HEK293 (cell line): Measurements from ENCODE around the gene FTMT.

ENCODE experiments used
- CTCF ChIA-PET: fragments of 350-600 bp; formaldehyde crosslinking; extraction: SDS; loops from one replicate; lab custom pipeline; 2021; ENCODE audit warnings: antibody characterized with exemption; lab: Yijun Ruan, JAX
- POLR2A ChIA-PET: fragments of 300-600 bp; formaldehyde crosslinking; extraction: SDS; loops from one replicate; lab custom pipeline; 2020; ENCODE audit warnings: antibody characterized with exemption, inconsistent platforms; lab: Yijun Ruan, JAX
- H3K27ac ChIP-seq: fragments of 200-500 bp; sonication (Bioruptor generic); 2 replicates; pipeline ENCODE4 v1.5.1; 2014; ENCODE audit warnings: low read depth, low read length, control low read depth, inconsistent platforms; ENCODE audit errors: extremely low read depth
- H3K36me3 ChIP-seq, 2 experiments: fragments of 200-500 bp in 1 of 2; sonication (Bioruptor generic) in 1 of 2; 1 replicate in 1 of 2; 2 replicates in 1 of 2; pipeline ENCODE4 v1.5.1; 2014 to 2017; ENCODE audit warnings: inconsistent platforms in 2 of 2, low read length in 2 of 2; ENCODE audit not compliant: control insufficient read depth in 2 of 2, insufficient read depth in 1 of 2
- H3K4me1 ChIP-seq: fragments of 200-500 bp; sonication (Bioruptor generic); 2 replicates; pipeline ENCODE4 v1.5.1; 2014; ENCODE audit warnings: mild to moderate bottlenecking, low read length, inconsistent platforms; ENCODE audit not compliant: control insufficient read depth, insufficient read depth
- H3K4me3 ChIP-seq: 2 replicates; pipeline ENCODE4 v1.5.1; 2011; ENCODE audit warnings: low read depth, mild to moderate bottlenecking, control low read depth, low read length, moderate library complexity
- H3K9me3 ChIP-seq: fragments of 200-500 bp; sonication (Bioruptor generic); 2 replicates; pipeline ENCODE4 v1.5.1; 2014; ENCODE audit warnings: low read depth, low read length, inconsistent platforms; ENCODE audit not compliant: control insufficient read depth, insufficient read depth
- BCL11B ChIP-seq: fragments of 450-650 bp; formaldehyde crosslinking; IDR thresholded peaks from 2 replicates; pipeline ENCODE4 v1.5.1; 2016; ENCODE audit warnings: low read depth, missing biosample characterization, missing genetic modification characterization
- KLF1 ChIP-seq: fragments of 450-650 bp; formaldehyde crosslinking; IDR thresholded peaks from 2 replicates; pipeline ENCODE4 v1.5.1; 2016; ENCODE audit warnings: missing biosample characterization, missing genetic modification characterization
- OSR2 ChIP-seq: fragments of 450-650 bp; formaldehyde crosslinking; IDR thresholded peaks from 2 replicates; pipeline ENCODE4 v1.5.1; 2016; ENCODE audit warnings: missing biosample characterization, missing genetic modification characterization
- RBAK ChIP-seq: fragments of 450-650 bp; formaldehyde crosslinking; IDR thresholded peaks from 2 replicates; pipeline ENCODE4 v1.5.1; 2016; ENCODE audit warnings: missing biosample characterization, missing genetic modification characterization
- SP2 ChIP-seq: fragments of 450-650 bp; formaldehyde crosslinking; IDR thresholded peaks from 2 replicates; pipeline ENCODE4 v1.5.1; 2016; ENCODE audit warnings: missing biosample characterization, missing genetic modification characterization
- SP7 ChIP-seq: fragments of 450-650 bp; formaldehyde crosslinking; IDR thresholded peaks from 2 replicates; pipeline ENCODE4 v1.5.1; 2016; ENCODE audit warnings: missing biosample characterization, missing genetic modification characterization
- ZIC2 ChIP-seq: fragments of 450-650 bp; formaldehyde crosslinking; IDR thresholded peaks from 2 replicates; pipeline ENCODE4 v1.5.1; 2016; ENCODE audit warnings: missing biosample characterization, missing genetic modification characterization
- ZNF175 ChIP-seq: fragments of 450-650 bp; formaldehyde crosslinking; IDR thresholded peaks from 2 replicates; pipeline ENCODE4 v1.5.1; 2016; ENCODE audit warnings: missing biosample characterization, missing genetic modification characterization
- ZNF214 ChIP-seq: fragments of 450-650 bp; formaldehyde crosslinking; IDR thresholded peaks from 2 replicates; pipeline ENCODE4 v1.5.1; 2017; ENCODE audit warnings: missing biosample characterization, mild to moderate bottlenecking, missing genetic modification characterization, borderline replicate concordance
- ZNF221 ChIP-seq: fragments of 450-650 bp; formaldehyde crosslinking; IDR thresholded peaks from 2 replicates; pipeline ENCODE4 v1.5.1; 2017; ENCODE audit warnings: missing biosample characterization, missing genetic modification characterization, borderline replicate concordance
- ZNF335 ChIP-seq: fragments of 450-650 bp; formaldehyde crosslinking; conservative IDR thresholded peaks from 2 replicates; pipeline ENCODE4 v1.5.1; 2016; ENCODE audit warnings: missing biosample characterization, missing genetic modification characterization
- ZNF341 ChIP-seq: fragments of 450-650 bp; formaldehyde crosslinking; IDR thresholded peaks from 2 replicates; pipeline ENCODE4; 2016; ENCODE audit warnings: low read depth, missing biosample characterization, missing genetic modification characterization
- ZNF366 ChIP-seq: fragments of 450-650 bp; formaldehyde crosslinking; conservative IDR thresholded peaks from 2 replicates; pipeline ENCODE4 v1.5.1; 2016; ENCODE audit warnings: missing biosample characterization, missing genetic modification characterization
- ZNF404 ChIP-seq: fragments of 450-650 bp; formaldehyde crosslinking; IDR thresholded peaks from 2 replicates; pipeline ENCODE4 v1.5.1; 2017; ENCODE audit warnings: missing biosample characterization, missing genetic modification characterization
- ZNF426 ChIP-seq: fragments of 450-650 bp; formaldehyde crosslinking; IDR thresholded peaks from 2 replicates; pipeline ENCODE4 v1.5.1; 2017; ENCODE audit warnings: missing biosample characterization, missing genetic modification characterization, mild to moderate bottlenecking, inconsistent platforms, moderate library complexity
- ZNF48 ChIP-seq: fragments of 450-650 bp; formaldehyde crosslinking; IDR thresholded peaks from 2 replicates; pipeline ENCODE4 v1.5.1; 2016; ENCODE audit warnings: missing biosample characterization, missing genetic modification characterization
- ZNF521 ChIP-seq: fragments of 450-650 bp; formaldehyde crosslinking; IDR thresholded peaks from 2 replicates; pipeline ENCODE4 v1.5.1; 2017; ENCODE audit warnings: missing biosample characterization, mild to moderate bottlenecking, missing genetic modification characterization
- ZNF548 ChIP-seq: fragments of 450-650 bp; formaldehyde crosslinking; IDR thresholded peaks from 2 replicates; pipeline ENCODE4 v1.5.1; 2016; ENCODE audit warnings: missing biosample characterization, missing genetic modification characterization
- ZNF629 ChIP-seq: fragments of 450-650 bp; formaldehyde crosslinking; IDR thresholded peaks from 2 replicates; pipeline ENCODE4 v1.5.1; 2017; ENCODE audit warnings: missing biosample characterization, missing genetic modification characterization
- ZNF791 ChIP-seq: fragments of 450-650 bp; formaldehyde crosslinking; IDR thresholded peaks from 2 replicates; pipeline ENCODE4 v1.5.1; 2016; ENCODE audit warnings: missing biosample characterization, missing genetic modification characterization
- ZSCAN23 ChIP-seq: fragments of 450-650 bp; formaldehyde crosslinking; IDR thresholded peaks from 2 replicates; pipeline ENCODE4 v1.5.1; 2016; ENCODE audit warnings: missing biosample characterization, missing genetic modification characterization
- TF ChIP-seq, protein P1 (sequence below): fragments of 450-650 bp; formaldehyde crosslinking; IDR thresholded peaks from 2 replicates; pipeline ENCODE4 v1.5.1; 2016; ENCODE audit warnings: missing biosample characterization, missing genetic modification characterization
- TF ChIP-seq, protein P2 (sequence below): fragments of 450-650 bp; formaldehyde crosslinking; IDR thresholded peaks from 2 replicates; pipeline ENCODE4 v1.5.1; 2016; ENCODE audit warnings: missing biosample characterization, missing genetic modification characterization, borderline replicate concordance
- TF ChIP-seq, protein P3 (sequence below): fragments of 450-650 bp; formaldehyde crosslinking; IDR thresholded peaks from 2 replicates; pipeline ENCODE4 v1.5.1; 2016; ENCODE audit warnings: missing biosample characterization, missing genetic modification characterization
- TF ChIP-seq, protein P4 (sequence below): fragments of 450-650 bp; formaldehyde crosslinking; IDR thresholded peaks from 2 replicates; pipeline ENCODE4 v1.5.1; 2016; ENCODE audit warnings: missing biosample characterization, missing genetic modification characterization

The FTMT gene

DNA sequence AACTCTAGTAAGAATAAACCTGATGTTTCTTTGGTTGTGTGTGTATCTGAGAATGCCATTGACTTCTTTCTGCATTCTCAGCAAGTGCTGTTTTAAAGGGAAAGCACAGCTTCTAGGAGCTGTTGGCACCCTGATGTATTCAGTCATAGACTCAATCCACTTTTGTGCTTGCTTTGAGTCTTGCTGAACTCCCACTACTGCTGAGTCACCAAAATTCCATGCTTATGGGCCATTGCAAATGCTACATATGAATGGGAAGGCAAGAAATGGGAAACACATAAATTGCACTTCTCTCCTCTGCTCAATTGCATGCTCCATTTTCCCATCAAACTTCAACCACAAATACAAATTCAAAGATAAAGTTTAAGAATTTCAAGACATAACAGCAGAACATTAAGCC, 9.8 kb upstream of the FTMT start (continued):
- TF ChIP-seq KLF1 (tag by site-specific recombination) = no peak

DNA sequence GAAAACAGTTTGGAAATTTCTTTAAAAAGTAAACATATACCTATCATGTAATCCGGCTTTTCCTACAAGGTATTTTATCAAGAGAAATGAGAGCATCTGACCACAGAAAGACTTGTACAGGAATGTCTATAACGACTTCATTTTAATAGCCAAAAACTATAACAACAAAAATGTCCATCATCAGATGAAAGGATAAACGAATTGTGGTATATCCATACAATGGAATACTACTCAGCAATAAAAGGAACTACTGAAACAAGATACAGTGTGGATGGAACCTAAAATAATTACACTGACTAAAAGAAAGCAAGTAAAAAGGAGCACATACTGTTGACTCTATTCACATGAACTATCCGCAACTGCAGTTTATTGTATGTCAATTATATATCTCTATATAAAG, 1.4 kb upstream of the FTMT start:
- POLR2A ChIA-PET = no interaction called here
- H3K9me3 ChIP-seq = no peaks in the 10 kb centered on the region
- H3K27ac ChIP-seq = no peak overlapping the region
- H3K4me3 ChIP-seq = no peak overlapping the region
- CTCF ChIA-PET = no interaction called here
- no peaks in the 10 kb centered on the region for H3K36me3 ChIP-seq
- TF ChIP-seq ZNF791 (tag by site-specific recombination) (no peak), SP7 (tag by site-specific recombination) (no peak), ZIC2 (tag by site-specific recombination) (no peak), ZNF175 (tag by site-specific recombination) (no peak), ZNF629 (tag by site-specific recombination) (no peak), ZNF521 (tag by site-specific recombination) (no peak), SP2 (tag by site-specific recombination) (no peak), ZNF214 (no peak)
- TF ChIP-seq, protein P1, sequence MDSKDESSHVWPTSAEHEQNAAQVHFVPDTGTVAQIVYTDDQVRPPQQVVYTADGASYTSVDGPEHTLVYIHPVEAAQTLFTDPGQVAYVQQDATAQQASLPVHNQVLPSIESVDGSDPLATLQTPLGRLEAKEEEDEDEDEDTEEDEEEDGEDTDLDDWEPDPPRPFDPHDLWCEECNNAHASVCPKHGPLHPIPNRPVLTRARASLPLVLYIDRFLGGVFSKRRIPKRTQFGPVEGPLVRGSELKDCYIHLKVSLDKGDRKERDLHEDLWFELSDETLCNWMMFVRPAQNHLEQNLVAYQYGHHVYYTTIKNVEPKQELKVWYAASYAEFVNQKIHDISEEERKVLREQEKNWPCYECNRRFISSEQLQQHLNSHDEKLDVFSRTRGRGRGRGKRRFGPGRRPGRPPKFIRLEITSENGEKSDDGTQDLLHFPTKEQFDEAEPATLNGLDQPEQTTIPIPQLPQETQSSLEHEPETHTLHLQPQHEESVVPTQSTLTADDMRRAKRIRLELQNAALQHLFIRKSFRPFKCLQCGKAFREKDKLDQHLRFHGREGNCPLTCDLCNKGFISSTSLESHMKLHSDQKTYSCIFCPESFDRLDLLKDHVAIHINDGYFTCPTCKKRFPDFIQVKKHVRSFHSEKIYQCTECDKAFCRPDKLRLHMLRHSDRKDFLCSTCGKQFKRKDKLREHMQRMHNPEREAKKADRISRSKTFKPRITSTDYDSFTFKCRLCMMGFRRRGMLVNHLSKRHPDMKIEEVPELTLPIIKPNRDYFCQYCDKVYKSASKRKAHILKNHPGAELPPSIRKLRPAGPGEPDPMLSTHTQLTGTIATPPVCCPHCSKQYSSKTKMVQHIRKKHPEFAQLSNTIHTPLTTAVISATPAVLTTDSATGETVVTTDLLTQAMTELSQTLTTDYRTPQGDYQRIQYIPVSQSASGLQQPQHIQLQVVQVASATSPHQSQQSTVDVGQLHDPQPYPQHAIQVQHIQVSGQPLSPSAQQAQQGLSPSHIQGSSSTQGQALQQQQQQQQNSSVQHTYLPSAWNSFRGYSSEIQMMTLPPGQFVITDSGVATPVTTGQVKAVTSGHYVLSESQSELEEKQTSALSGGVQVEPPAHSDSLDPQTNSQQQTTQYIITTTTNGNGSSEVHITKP = no peak
- TF ChIP-seq, protein P2, sequence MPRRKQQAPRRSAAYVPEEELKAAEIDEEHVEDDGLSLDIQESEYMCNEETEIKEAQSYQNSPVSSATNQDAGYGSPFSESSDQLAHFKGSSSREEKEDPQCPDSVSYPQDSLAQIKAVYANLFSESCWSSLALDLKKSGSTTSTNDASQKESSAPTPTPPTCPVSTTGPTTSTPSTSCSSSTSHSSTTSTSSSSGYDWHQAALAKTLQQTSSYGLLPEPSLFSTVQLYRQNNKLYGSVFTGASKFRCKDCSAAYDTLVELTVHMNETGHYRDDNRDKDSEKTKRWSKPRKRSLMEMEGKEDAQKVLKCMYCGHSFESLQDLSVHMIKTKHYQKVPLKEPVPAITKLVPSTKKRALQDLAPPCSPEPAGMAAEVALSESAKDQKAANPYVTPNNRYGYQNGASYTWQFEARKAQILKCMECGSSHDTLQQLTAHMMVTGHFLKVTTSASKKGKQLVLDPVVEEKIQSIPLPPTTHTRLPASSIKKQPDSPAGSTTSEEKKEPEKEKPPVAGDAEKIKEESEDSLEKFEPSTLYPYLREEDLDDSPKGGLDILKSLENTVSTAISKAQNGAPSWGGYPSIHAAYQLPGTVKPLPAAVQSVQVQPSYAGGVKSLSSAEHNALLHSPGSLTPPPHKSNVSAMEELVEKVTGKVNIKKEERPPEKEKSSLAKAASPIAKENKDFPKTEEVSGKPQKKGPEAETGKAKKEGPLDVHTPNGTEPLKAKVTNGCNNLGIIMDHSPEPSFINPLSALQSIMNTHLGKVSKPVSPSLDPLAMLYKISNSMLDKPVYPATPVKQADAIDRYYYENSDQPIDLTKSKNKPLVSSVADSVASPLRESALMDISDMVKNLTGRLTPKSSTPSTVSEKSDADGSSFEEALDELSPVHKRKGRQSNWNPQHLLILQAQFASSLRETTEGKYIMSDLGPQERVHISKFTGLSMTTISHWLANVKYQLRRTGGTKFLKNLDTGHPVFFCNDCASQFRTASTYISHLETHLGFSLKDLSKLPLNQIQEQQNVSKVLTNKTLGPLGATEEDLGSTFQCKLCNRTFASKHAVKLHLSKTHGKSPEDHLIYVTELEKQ (tag by site-specific recombination) = no peak
- H3K4me1 ChIP-seq = no peaks in the 10 kb centered on the region

DNA sequence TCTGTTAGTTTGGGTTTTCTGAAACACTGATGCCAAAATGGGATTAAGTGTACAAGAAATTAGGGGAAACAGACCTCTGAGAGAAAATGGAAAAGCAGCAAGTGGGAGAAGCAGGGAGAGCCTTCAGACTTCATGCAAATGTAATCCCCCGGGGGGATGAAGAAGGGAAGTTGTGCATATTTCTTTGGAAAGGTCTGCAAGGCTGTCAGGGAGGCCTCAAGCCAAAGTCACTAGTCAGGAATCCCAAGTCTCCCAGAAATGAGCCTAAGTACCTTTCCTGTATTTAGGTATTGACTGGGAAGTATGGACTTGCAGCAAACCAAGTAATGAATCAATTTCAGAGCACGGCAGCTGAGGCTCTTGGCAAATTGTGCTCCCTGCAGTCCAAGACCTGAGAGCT, 2.2 kb downstream of the FTMT start:
- no peaks in the 10 kb centered on the region for H3K4me1 ChIP-seq
- CTCF ChIA-PET = no interaction called here
- H3K9me3 ChIP-seq = no peaks in the 10 kb centered on the region
- no peak overlapping the region for H3K27ac ChIP-seq
- H3K4me3 ChIP-seq = no peak overlapping the region
- POLR2A ChIA-PET = no interaction called here
- no peaks in the 10 kb centered on the region for H3K36me3 ChIP-seq
- TF ChIP-seq ZNF404 = no peak
- no peak for TF ChIP-seq BCL11B (tag by site-specific recombination)
- no peak for TF ChIP-seq ZNF366 (tag by site-specific recombination)
- no peak for TF ChIP-seq ZNF548 (tag by site-specific recombination)
- TF ChIP-seq, protein P3, sequence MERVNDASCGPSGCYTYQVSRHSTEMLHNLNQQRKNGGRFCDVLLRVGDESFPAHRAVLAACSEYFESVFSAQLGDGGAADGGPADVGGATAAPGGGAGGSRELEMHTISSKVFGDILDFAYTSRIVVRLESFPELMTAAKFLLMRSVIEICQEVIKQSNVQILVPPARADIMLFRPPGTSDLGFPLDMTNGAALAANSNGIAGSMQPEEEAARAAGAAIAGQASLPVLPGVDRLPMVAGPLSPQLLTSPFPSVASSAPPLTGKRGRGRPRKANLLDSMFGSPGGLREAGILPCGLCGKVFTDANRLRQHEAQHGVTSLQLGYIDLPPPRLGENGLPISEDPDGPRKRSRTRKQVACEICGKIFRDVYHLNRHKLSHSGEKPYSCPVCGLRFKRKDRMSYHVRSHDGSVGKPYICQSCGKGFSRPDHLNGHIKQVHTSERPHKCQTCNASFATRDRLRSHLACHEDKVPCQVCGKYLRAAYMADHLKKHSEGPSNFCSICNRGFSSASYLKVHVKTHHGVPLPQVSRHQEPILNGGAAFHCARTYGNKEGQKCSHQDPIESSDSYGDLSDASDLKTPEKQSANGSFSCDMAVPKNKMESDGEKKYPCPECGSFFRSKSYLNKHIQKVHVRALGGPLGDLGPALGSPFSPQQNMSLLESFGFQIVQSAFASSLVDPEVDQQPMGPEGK (tag by site-specific recombination) = no peak
- TF ChIP-seq ZSCAN23 (tag by site-specific recombination) = no peak
- no peak for TF ChIP-seq ZNF341 (tag by site-specific recombination)
- no peak for TF ChIP-seq ZNF221 (tag by site-specific recombination)
- TF ChIP-seq ZNF48 = no peak
- no peak for TF ChIP-seq ZNF629 (tag by site-specific recombination)
- no peak for TF ChIP-seq RBAK (tag by site-specific recombination)
- TF ChIP-seq ZNF521 (tag by site-specific recombination) = no peak
- TF ChIP-seq ZNF426 (tag by site-specific recombination) = no peak
- TF ChIP-seq ZNF335 (tag by site-specific recombination) = no peak
- no peak for TF ChIP-seq OSR2 (tag by site-specific recombination)
- TF ChIP-seq, protein P4, sequence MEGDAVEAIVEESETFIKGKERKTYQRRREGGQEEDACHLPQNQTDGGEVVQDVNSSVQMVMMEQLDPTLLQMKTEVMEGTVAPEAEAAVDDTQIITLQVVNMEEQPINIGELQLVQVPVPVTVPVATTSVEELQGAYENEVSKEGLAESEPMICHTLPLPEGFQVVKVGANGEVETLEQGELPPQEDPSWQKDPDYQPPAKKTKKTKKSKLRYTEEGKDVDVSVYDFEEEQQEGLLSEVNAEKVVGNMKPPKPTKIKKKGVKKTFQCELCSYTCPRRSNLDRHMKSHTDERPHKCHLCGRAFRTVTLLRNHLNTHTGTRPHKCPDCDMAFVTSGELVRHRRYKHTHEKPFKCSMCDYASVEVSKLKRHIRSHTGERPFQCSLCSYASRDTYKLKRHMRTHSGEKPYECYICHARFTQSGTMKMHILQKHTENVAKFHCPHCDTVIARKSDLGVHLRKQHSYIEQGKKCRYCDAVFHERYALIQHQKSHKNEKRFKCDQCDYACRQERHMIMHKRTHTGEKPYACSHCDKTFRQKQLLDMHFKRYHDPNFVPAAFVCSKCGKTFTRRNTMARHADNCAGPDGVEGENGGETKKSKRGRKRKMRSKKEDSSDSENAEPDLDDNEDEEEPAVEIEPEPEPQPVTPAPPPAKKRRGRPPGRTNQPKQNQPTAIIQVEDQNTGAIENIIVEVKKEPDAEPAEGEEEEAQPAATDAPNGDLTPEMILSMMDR (tag by site-specific recombination) = no peak
